Measurements from ENCODE around the gene IQUB. TPM values are rescaled to one million over a fixed set of nuclear protein-coding genes. Genes with fewer than 3 reads are reported as not detected.

IQUB gene
- total RNA-seq, 2 experiments from 2014 or later, result not detected

- no peak overlapping the region for H3K4me3 Mint-ChIP-seq
- ChIA-PET CTCF (no interaction called here), POLR2A (no interaction called here)
- Histone ChIP-seq H3K27ac (ENCODE audit: low read depth in 1 of 2, low read length in 2 of 2) (no peak overlapping the region), H3K36me3 (ENCODE audit: insufficient read depth, low read length) (no peaks in the 10 kb centered on the region), H3K4me1 (ENCODE audit: insufficient read depth, low read length) (no peaks in the 10 kb centered on the region), H3K27me3 (ENCODE audit: control insufficient read depth in 1 of 2, insufficient read depth in 2 of 2, low read length in 2 of 2) (peaks cover 0 to 9% of the 10 kb centered on the region in 2 experiments), H3K4me3 (ENCODE audit: low read length) (no peak overlapping the region), H3K9me3 (ENCODE audit: control insufficient read depth in 1 of 2, insufficient read depth in 1 of 2, low read length in 2 of 2) (no peaks in the 10 kb centered on the region)
- peaks cover 31% of the 10 kb centered on the region for H3K27me3 Mint-ChIP-seq
- ATAC-seq (ENCODE audit: poor library complexity) (peak; percentile 41), DNase-seq (peak in 3 of 14 experiments; percentile 11 to 32 (median 25))
- peak; percentile 18 for TF ChIP-seq CTCF (IDR thresholded peaks at IDR 0.05)
- H3K4me1 Mint-ChIP-seq (ENCODE audit: low read depth), result no peaks in the 10 kb centered on the region
- H3K9me3 Mint-ChIP-seq, result no peaks in the 10 kb centered on the region
- H3K27ac Mint-ChIP-seq, result no peak overlapping the region
- no peaks in the 10 kb centered on the region for H3K36me3 Mint-ChIP-seq (ENCODE audit: low read depth)
- intact Hi-C loops (cut with DNase I, micrococcal nuclease), result loop anchor here (5.0 to 10.0 kb wide), 2 partner anchors 287 to 1274 kb away; no protein-coding TSS in a partner anchor
Observed at GRCh38 chr7:123580406-123581161, 46.2 kb upstream of the IQUB start.

- no peaks in the 10 kb centered on the region for H3K36me3 Mint-ChIP-seq (ENCODE audit: low read depth)
- H3K27me3 ChIP-seq (ENCODE audit: control insufficient read depth in 1 of 2, insufficient read depth in 2 of 2, low read length in 2 of 2), result peaks cover 0 to 9% of the 10 kb centered on the region in 2 experiments
- intact Hi-C loops (cut with DNase I, micrococcal nuclease), result no loop called here
- POLR2A ChIA-PET, result no interaction called here
- no peak for ATAC-seq (ENCODE audit: poor library complexity)
- no peak overlapping the region for H3K27ac ChIP-seq (ENCODE audit: low read depth in 1 of 2, low read length in 2 of 2)
- no peak for TF ChIP-seq CTCF (IDR thresholded peaks at IDR 0.05)
- H3K4me3 Mint-ChIP-seq, result no peak overlapping the region
- peaks cover 31% of the 10 kb centered on the region for H3K27me3 Mint-ChIP-seq
- no peak overlapping the region for H3K4me3 ChIP-seq (ENCODE audit: low read length)
- H3K4me1 ChIP-seq (ENCODE audit: insufficient read depth, low read length), result no peaks in the 10 kb centered on the region
- H3K36me3 ChIP-seq (ENCODE audit: insufficient read depth, low read length), result no peaks in the 10 kb centered on the region
- no peaks in the 10 kb centered on the region for H3K9me3 ChIP-seq (ENCODE audit: control insufficient read depth in 1 of 2, insufficient read depth in 1 of 2, low read length in 2 of 2)
- no peaks in the 10 kb centered on the region for H3K9me3 Mint-ChIP-seq
- no peak for DNase-seq
- no peaks in the 10 kb centered on the region for H3K4me1 Mint-ChIP-seq (ENCODE audit: low read depth)
- CTCF ChIA-PET, result no interaction called here
- H3K27ac Mint-ChIP-seq, result no peak overlapping the region
Observed at GRCh38 chr7:123579416-123579815, 45.0 kb upstream of the IQUB start.

- no peak overlapping the region for H3K27ac ChIP-seq (ENCODE audit: low read depth in 1 of 2, low read length in 2 of 2)
- H3K9me3 ChIP-seq (ENCODE audit: control insufficient read depth in 1 of 2, insufficient read depth in 1 of 2, low read length in 2 of 2), result no peaks in the 10 kb centered on the region
- no peak overlapping the region for H3K4me3 ChIP-seq (ENCODE audit: low read length)
- Mint-ChIP-seq H3K4me3 (no peak overlapping the region), H3K9me3 (no peaks in the 10 kb centered on the region), H3K27ac (no peak overlapping the region), H3K27me3 (peaks cover 5% of the 10 kb centered on the region), H3K36me3 (ENCODE audit: low read depth) (no peaks in the 10 kb centered on the region), H3K4me1 (ENCODE audit: low read depth) (no peaks in the 10 kb centered on the region)
- no peaks in the 10 kb centered on the region for H3K36me3 ChIP-seq (ENCODE audit: insufficient read depth, low read length)
- CTCF ChIA-PET, result interaction anchor here (0.6 kb wide), 1 partner anchor 19 kb away, joined by 3 read pairs; no protein-coding TSS in a partner anchor
- POLR2A ChIA-PET, result no interaction called here
- ATAC-seq (ENCODE audit: poor library complexity) (no peak), DNase-seq (no peak)
- no peak for TF ChIP-seq CTCF (IDR thresholded peaks at IDR 0.05)
- intact Hi-C loops (cut with DNase I, micrococcal nuclease), result no loop called here
- no peaks in the 10 kb centered on the region for H3K4me1 ChIP-seq (ENCODE audit: insufficient read depth, low read length)
- no peaks in the 10 kb centered on the region for H3K27me3 ChIP-seq (ENCODE audit: control insufficient read depth in 1 of 2, insufficient read depth in 2 of 2, low read length in 2 of 2)
Observed at GRCh38 chr7:123573896-123574467, 39.6 kb upstream of the IQUB start.
